ENCODE measurements around the gene NR1H4. TPM values are rescaled to one million over a fixed set of nuclear protein-coding genes. Genes with fewer than 3 reads are reported as not detected.

The NR1H4 gene
- total and polyA plus RNA-seq, 2 of the 13 experiments (the other 11 are each of a cell fraction or from before 2014, with no cell fraction given), result 27.3 to 114 TPM

- no peak for TF ChIP-seq PRDM4 (CRISPR knock-in tag; IDR thresholded peaks at IDR 0.05; ENCODE audit: borderline replicate concordance)
- TF ChIP-seq SUZ12 (IDR thresholded peaks at IDR 0.05; ENCODE audit: low read depth, low read length), result no peak
- TF ChIP-seq PCBP2 (optimal IDR thresholded peaks at IDR 0.05; ENCODE audit: low read depth, low read length, poor library complexity, severe bottlenecking), result no peak
- no peak for TF ChIP-seq CTCF (CRISPR knock-in tag; IDR thresholded peaks at IDR 0.05)
- no peak for TF ChIP-seq THAP8 (CRISPR knock-in tag; IDR thresholded peaks at IDR 0.05; ENCODE audit: borderline replicate concordance)
- peak; percentile 39; the same call in 1 of the 2 replicates for TF ChIP-seq ZGPAT (CRISPR knock-in tag; IDR thresholded peaks at IDR 0.05)
- TF ChIP-seq ZNF569 (CRISPR knock-in tag; IDR thresholded peaks at IDR 0.05; ENCODE audit: borderline replicate concordance), result no peak
- TF ChIP-seq ZNF766 (CRISPR knock-in tag; IDR thresholded peaks at IDR 0.05; ENCODE audit: borderline replicate concordance), result no peak
- no peak for TF ChIP-seq ZSCAN30 (CRISPR knock-in tag; IDR thresholded peaks at IDR 0.05)
- no peak for TF ChIP-seq TMF1 (CRISPR knock-in tag; IDR thresholded peaks at IDR 0.05; ENCODE audit: low read depth)
- TF ChIP-seq THAP11 (CRISPR knock-in tag; IDR thresholded peaks at IDR 0.05), result no peak
- TF ChIP-seq ZFYVE20 (CRISPR knock-in tag; IDR thresholded peaks at IDR 0.05; ENCODE audit: borderline replicate concordance, low read depth), result no peak
- no peak for TF ChIP-seq MIXL1 (CRISPR knock-in tag; IDR thresholded peaks at IDR 0.05)
- TF ChIP-seq NCOA5 (CRISPR knock-in tag; IDR thresholded peaks at IDR 0.05), result no peak
- TF ChIP-seq ASH2L (IDR thresholded peaks at IDR 0.05; ENCODE audit: insufficient read length, low read depth, low read length), result peak; percentile 21
- TF ChIP-seq U2AF1 (optimal IDR thresholded peaks at IDR 0.05; ENCODE audit: low read depth, low read length), result no peak
- no peak for TF ChIP-seq SNAPC2 (CRISPR knock-in tag; IDR thresholded peaks at IDR 0.05)
- no peak for TF ChIP-seq NR0B2 (CRISPR knock-in tag; IDR thresholded peaks at IDR 0.05)
- TF ChIP-seq ZNF263 (CRISPR knock-in tag; IDR thresholded peaks at IDR 0.05), result no peak
- TF ChIP-seq CERS6 (CRISPR knock-in tag; IDR thresholded peaks at IDR 0.05), result no peak
- no peak for TF ChIP-seq BRF2 (CRISPR knock-in tag; IDR thresholded peaks at IDR 0.05)
- TF ChIP-seq ZNF562 (CRISPR knock-in tag; IDR thresholded peaks at IDR 0.05; ENCODE audit: borderline replicate concordance), result no peak
Measured at GRCh38 chr12:100445081-100445481, 28.6 kb upstream of the NR1H4 start (continued).
